Measurements from ENCODE around the gene STRADA. TPM values are rescaled to one million over a fixed set of nuclear protein-coding genes. Genes with fewer than 3 reads are reported as not detected.
A peak's percentile ranks its signal among the peaks of the same experiment; 100 is the strongest.

STRADA gene
- total and polyA plus RNA-seq, 3 experiments from 2014 or later: 22.8 to 57.2 (median 56.7) TPM

DNA sequence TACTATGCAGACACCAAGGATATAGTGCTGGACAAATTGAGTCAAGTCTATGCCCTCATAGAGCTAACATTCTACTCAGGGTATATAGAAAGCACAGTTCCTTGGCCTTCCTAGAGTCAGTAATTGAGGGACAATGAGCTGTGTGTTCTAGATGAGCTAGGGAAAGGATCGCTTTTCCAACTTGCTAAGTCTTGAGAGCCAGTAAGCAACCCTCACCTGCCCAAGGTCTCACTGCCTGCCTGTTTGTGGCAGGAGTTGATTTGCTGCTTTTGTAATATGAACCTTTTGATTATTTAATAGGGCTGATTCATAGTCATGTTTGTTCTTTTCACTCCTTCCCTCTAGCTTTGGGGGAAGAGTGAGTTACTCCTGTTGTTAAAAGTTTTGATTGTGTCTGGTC, 38.9 kb upstream of the STRADA start:
- Histone ChIP-seq H3K4me1 (ENCODE audit: insufficient read depth, low read length) (peaks cover 28% of the 10 kb centered on the region), H3K36me3 (ENCODE audit: insufficient read depth, low read length) (peaks cover 12% of the 10 kb centered on the region), H3K27me3 (ENCODE audit: insufficient read depth, low read length, poor library complexity, severe bottlenecking) (no peaks in the 10 kb centered on the region), H3K27ac (ENCODE audit: low read depth, low read length) (no peak overlapping the region), H3K9me3 (ENCODE audit: low read length) (no peaks in the 10 kb centered on the region), H3K4me3 (ENCODE audit: low read length) (no peak overlapping the region)
- H3K4me3 Mint-ChIP-seq: no peak overlapping the region
- peaks cover 0 to 59% (median 4%) of the 10 kb centered on the region in 3 donors for H3K36me3 Mint-ChIP-seq
- POLR2A ChIA-PET: interaction anchor here (0.6 kb wide), 1 partner anchor 86 kb away, joined by 9 read pairs; no protein-coding TSS in a partner anchor
- peaks cover 57 to 84% (median 70%) of the 10 kb centered on the region in 3 donors for H3K4me1 Mint-ChIP-seq
- H3K27ac Mint-ChIP-seq: peak overlapping the region in 4 of 8 donors; percentile 48 to 78 (median 64)
- H3K27me3 Mint-ChIP-seq: no peaks in the 10 kb centered on the region
- no peak for DNase-seq
- CTCF ChIA-PET: no interaction called here
- H3K9me3 Mint-ChIP-seq: no peaks in the 10 kb centered on the region

DNA sequence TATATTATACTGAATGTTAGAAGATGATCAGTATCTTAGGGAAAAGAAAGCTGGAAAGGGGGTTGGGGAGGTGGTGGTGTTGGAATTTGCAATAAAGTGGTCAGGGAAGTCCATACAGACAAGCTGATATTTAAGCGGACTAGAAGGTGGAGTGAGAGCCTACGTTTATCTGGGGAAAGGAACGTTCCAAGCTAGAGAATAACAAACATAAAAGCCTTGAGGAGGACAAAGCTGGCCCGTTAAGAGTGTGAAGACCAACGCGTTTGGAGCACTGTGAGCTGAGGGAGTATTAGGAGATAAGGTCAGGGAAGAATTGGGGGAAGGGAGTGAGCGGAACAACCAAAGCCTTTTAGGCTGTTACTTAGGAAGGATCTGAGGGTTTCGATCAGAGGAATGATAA, 33.8 kb upstream of the STRADA start:
- ChIA-PET POLR2A (interaction anchor here (2.4 to 4.5 kb wide), 4 partner anchors 34 to 79 kb away, joined by 16 to 95 read pairs (median 50); partner anchors contain the start of genes LIMD2 and STRADA), CTCF (no interaction called here)
- Histone ChIP-seq H3K27ac (ENCODE audit: low read depth, low read length) (peak overlapping the region; percentile 99), H3K27me3 (ENCODE audit: insufficient read depth, low read length, poor library complexity, severe bottlenecking) (no peaks in the 10 kb centered on the region), H3K4me1 (ENCODE audit: insufficient read depth, low read length) (peaks cover 48% of the 10 kb centered on the region), H3K4me3 (ENCODE audit: low read length) (peak overlapping the region; percentile 66), H3K36me3 (ENCODE audit: insufficient read depth, low read length) (peaks cover 6% of the 10 kb centered on the region), H3K9me3 (ENCODE audit: low read length) (no peaks in the 10 kb centered on the region)
- Mint-ChIP-seq H3K4me1 (peaks cover 54 to 89% (median 78%) of the 10 kb centered on the region in 3 donors), H3K27me3 (peaks cover 0 to 3% of the 10 kb centered on the region in 2 donors), H3K36me3 (peaks cover 0 to 60% (median 0%) of the 10 kb centered on the region in 3 donors), H3K9me3 (peaks cover 0 to 2% (median 0%) of the 10 kb centered on the region in 5 donors), H3K4me3 (peak overlapping the region; percentile 92 to 100 (median 96)), H3K27ac (peak overlapping the region; percentile 96 to 100 (median 99))
- DNase-seq: no peak

DNA sequence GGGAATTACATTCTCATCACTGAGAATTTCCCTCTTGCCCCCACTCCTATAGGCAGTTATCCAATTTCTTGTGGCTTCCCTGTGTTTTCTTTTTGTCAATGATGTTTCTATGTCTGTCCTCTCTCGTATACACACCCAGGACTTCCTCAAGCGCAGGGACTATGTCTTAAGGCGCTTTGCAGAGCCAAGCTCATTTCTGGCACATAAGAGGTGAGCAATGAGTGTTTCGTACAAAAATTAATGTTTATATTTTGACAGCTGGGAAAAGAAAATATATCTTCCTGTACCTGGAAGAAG, 33.3 kb upstream of the STRADA start:
- peaks cover 0 to 60% (median 0%) of the 10 kb centered on the region in 3 donors for H3K36me3 Mint-ChIP-seq
- H3K27ac Mint-ChIP-seq: peak overlapping the region; percentile 96 to 100 (median 99)
- Histone ChIP-seq H3K9me3 (ENCODE audit: low read length) (no peaks in the 10 kb centered on the region), H3K4me1 (ENCODE audit: insufficient read depth, low read length) (peaks cover 52% of the 10 kb centered on the region), H3K27me3 (ENCODE audit: insufficient read depth, low read length, poor library complexity, severe bottlenecking) (no peaks in the 10 kb centered on the region), H3K36me3 (ENCODE audit: insufficient read depth, low read length) (peaks cover 6% of the 10 kb centered on the region), H3K4me3 (ENCODE audit: low read length) (peak overlapping the region; percentile 66), H3K27ac (ENCODE audit: low read depth, low read length) (peak overlapping the region; percentile 99)
- peak overlapping the region; percentile 92 to 100 (median 96) for H3K4me3 Mint-ChIP-seq
- DNase-seq: peak in 1 of 5 donors; percentile 18
- POLR2A ChIA-PET: interaction anchor here (2.4 to 4.5 kb wide), 5 partner anchors 33 to 79 kb away, joined by 16 to 95 read pairs (median 45); partner anchors contain the start of genes FTSJ3, LIMD2, PSMC5 and STRADA
- peaks cover 0 to 3% of the 10 kb centered on the region in 2 donors for H3K27me3 Mint-ChIP-seq
- peaks cover 0 to 2% (median 0%) of the 10 kb centered on the region in 5 donors for H3K9me3 Mint-ChIP-seq
- CTCF ChIA-PET: interaction anchor here (2.3 to 3.8 kb wide), 2 partner anchors 73 to 77 kb away, joined by 16 to 18 read pairs; no protein-coding TSS in a partner anchor
- peaks cover 54 to 89% (median 78%) of the 10 kb centered on the region in 3 donors for H3K4me1 Mint-ChIP-seq

DNA sequence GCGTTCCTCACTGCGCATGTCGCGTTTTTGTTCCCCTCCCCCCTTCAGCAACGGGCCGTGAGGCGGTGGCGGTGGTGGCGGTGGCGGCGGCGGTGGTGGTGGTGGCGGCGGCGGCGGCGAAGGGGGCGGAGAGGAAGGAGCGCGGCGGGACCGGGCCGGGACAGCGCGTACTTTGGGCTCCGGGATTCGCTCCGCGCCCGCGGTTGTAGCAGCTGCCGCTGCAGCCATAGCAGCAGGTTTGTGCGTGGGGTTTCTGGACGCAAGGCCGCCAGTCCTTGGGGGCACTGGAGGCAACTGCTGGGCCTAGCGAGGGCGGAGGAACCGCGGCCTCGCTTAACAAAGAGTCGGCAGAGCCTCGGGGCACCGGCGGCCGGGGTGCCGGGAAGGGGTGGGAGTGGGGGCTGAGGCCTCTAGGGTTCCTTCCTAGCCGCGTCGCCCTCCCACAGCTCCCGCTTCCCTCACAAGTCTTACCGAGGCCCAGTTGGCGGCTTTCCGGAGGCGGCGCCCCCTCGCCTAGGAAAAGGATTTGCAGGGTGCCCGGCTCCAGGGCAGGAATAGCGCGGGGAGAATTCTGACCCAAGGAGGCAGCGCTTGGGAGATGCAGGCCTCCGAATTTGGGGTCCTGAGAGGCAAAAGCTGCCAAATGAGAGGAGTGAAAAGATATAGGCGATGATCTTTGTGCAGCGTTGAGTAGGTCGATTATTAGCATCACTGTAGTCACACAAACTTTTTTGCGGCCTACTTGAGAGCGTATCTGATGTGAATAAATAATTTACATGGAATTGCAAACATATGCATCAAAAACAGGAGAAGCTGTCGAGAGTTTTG, 32.8 kb upstream of the STRADA start, which contains the start of gene DDX42:
TSS of gene DDX42 (plus strand) at position 30 of the 828 bp plus-strand sequence. CDS start 12,880 bp downstream, outside the sequence.
- Histone ChIP-seq H3K27ac (ENCODE audit: low read depth, low read length) (peak within 1 kb of the TSS; percentile 99), H3K9me3 (ENCODE audit: low read length) (no peaks in the 10 kb centered on the region), H3K4me3 (ENCODE audit: low read length) (peak within 1 kb of the TSS; percentile 98), H3K36me3 (ENCODE audit: insufficient read depth, low read length) (peaks cover 6% of the 10 kb centered on the region), H3K4me1 (ENCODE audit: insufficient read depth, low read length) (peaks cover 52% of the 10 kb centered on the region), H3K27me3 (ENCODE audit: insufficient read depth, low read length, poor library complexity, severe bottlenecking) (no peaks in the 10 kb centered on the region)
- peak within 1 kb of the TSS; percentile 96 to 100 (median 99) for H3K27ac Mint-ChIP-seq
- peak within 1 kb of the TSS; percentile 92 to 100 (median 96) for H3K4me3 Mint-ChIP-seq
- DNase-seq: peak in 1 of 5 donors; percentile 83
- peaks cover 0 to 58% (median 0%) of the 10 kb centered on the region in 3 donors for H3K36me3 Mint-ChIP-seq
- peaks cover 51 to 88% (median 76%) of the 10 kb centered on the region in 3 donors for H3K4me1 Mint-ChIP-seq
- CTCF ChIA-PET: interaction anchor here (0.5 to 3.8 kb wide), 8 partner anchors 10 to 76 kb away, joined by 3 to 18 read pairs (median 6); partner anchors contain the start of gene STRADA
- H3K27me3 Mint-ChIP-seq: peaks cover 0 to 3% of the 10 kb centered on the region in 2 donors
- POLR2A ChIA-PET: interaction anchor here (0.5 to 4.5 kb wide), 17 partner anchors 9 to 732 kb away, joined by 3 to 95 read pairs (median 6); partner anchors contain the start of genes CEP95, DDX5, FTSJ3 and ICAM2
- peaks cover 0 to 2% (median 0%) of the 10 kb centered on the region in 5 donors for H3K9me3 Mint-ChIP-seq

DNA sequence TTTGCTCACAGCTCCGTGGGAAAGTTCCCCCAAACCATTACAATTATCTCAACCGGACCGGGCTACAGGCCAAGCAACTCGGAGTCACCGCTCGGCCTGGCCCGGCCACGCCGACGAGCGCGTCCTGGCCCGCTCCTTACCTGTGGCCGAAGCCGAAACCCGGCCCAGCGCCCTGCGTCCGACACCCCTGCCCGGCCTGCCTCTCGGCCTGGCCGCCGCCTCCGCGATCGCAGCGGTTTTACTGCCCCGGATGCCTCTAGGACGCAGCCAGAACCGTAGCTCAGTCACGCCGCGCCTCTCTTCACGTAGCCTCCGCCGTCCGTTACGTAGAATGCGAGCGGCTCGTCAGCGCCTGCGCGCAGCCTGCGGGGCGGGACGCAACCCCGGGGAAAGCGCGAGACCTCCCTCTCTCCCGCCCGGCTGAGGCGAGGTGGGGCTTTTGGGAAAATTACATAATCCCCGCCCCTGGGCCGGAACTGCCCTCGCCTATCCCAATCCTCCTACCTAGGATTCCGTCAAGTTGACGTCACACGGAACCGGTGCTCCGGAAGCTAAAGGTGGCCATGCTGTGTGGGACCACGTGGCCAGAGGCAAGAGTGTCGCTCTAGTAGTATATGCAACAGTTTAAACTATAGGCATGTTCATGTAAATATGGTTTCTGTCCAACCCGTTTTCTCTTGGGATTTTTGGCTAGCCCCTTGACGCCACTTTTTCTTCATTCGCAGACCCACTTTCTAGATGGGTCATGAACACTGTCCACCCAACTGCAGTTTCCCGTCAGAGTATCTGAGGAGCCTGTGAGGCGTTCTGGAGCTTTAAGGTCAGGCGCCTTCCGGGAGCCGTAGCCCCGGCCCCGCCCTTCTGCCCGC, 31.9 kb upstream of the STRADA start, which contains the start of gene CCDC47:
TSS of gene CCDC47 (minus strand) at position 326 of the 869 bp plus-strand sequence. CDS start 7,422 bp downstream, outside the sequence.
- ChIA-PET POLR2A (interaction anchor here (0.5 to 4.5 kb wide), 20 partner anchors 10 to 732 kb away, joined by 3 to 95 read pairs (median 6); partner anchors contain the start of genes CEP95, DDX5, FTSJ3 and ICAM2), CTCF (interaction anchor here (0.5 to 3.8 kb wide), 9 partner anchors 10 to 75 kb away, joined by 3 to 18 read pairs (median 5); partner anchors contain the start of gene STRADA)
- Mint-ChIP-seq H3K4me3 (peak within 1 kb of the TSS; percentile 92 to 100 (median 96)), H3K9me3 (peaks cover 0 to 2% (median 0%) of the 10 kb centered on the region in 5 donors), H3K27me3 (peaks cover 0 to 3% of the 10 kb centered on the region in 2 donors), H3K36me3 (peaks cover 0 to 56% (median 0%) of the 10 kb centered on the region in 3 donors), H3K4me1 (peaks cover 53 to 87% (median 70%) of the 10 kb centered on the region in 3 donors), H3K27ac (peak within 1 kb of the TSS; percentile 96 to 100 (median 99))
- Histone ChIP-seq H3K4me1 (ENCODE audit: insufficient read depth, low read length) (peaks cover 52% of the 10 kb centered on the region), H3K27ac (ENCODE audit: low read depth, low read length) (peak within 1 kb of the TSS; percentile 99), H3K27me3 (ENCODE audit: insufficient read depth, low read length, poor library complexity, severe bottlenecking) (no peaks in the 10 kb centered on the region), H3K9me3 (ENCODE audit: low read length) (no peaks in the 10 kb centered on the region), H3K4me3 (ENCODE audit: low read length) (peak within 1 kb of the TSS; percentile 98), H3K36me3 (ENCODE audit: insufficient read depth, low read length) (peaks cover 6% of the 10 kb centered on the region)
- peak; percentile 95 to 99 (median 99) for DNase-seq

DNA sequence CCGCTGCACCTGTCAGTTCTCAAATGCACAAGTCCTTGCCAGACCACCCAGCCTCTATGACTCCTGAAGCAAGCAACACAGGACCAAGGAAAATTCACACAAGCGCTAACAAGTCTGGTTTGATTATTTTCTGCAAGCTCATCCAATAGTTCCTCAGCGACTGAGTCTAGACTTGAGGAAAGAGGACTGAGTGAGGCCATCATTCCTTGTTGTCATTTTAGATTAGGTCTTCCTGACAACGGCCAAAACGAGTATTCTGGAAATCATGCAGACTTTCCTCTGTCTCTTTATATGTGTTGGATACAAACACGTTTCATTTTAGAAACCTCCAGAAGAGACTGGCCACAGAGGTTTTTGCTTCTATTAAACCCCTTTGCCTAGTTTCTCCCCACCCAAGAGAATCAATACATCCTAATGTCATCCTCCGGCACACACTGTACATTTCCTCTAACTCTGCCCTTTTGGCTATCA, 31.2 kb upstream of the STRADA start:
- POLR2A ChIA-PET: interaction anchor here (0.5 to 4.5 kb wide), 14 partner anchors 10 to 733 kb away, joined by 3 to 95 read pairs (median 9); partner anchors contain the start of genes CEP95, DDX5, FTSJ3 and LIMD2
- H3K4me1 ChIP-seq (ENCODE audit: insufficient read depth, low read length): peaks cover 52% of the 10 kb centered on the region
- peak overlapping the region; percentile 98 for H3K4me3 ChIP-seq (ENCODE audit: low read length)
- Mint-ChIP-seq H3K4me3 (peak overlapping the region; percentile 92 to 100 (median 96)), H3K9me3 (peaks cover 0 to 2% (median 0%) of the 10 kb centered on the region in 5 donors), H3K27me3 (peaks cover 0 to 3% of the 10 kb centered on the region in 2 donors), H3K27ac (peak overlapping the region; percentile 96 to 100 (median 99)), H3K4me1 (peaks cover 50 to 87% (median 66%) of the 10 kb centered on the region in 3 donors), H3K36me3 (peaks cover 0 to 54% (median under 1%) of the 10 kb centered on the region in 3 donors)
- DNase-seq: peak in 2 of 5 donors; percentile 6 to 20
- H3K36me3 ChIP-seq (ENCODE audit: insufficient read depth, low read length): peaks cover under 1% of the 10 kb centered on the region
- peak overlapping the region; percentile 99 for H3K27ac ChIP-seq (ENCODE audit: low read depth, low read length)
- no peaks in the 10 kb centered on the region for H3K27me3 ChIP-seq (ENCODE audit: insufficient read depth, low read length, poor library complexity, severe bottlenecking)
- no peaks in the 10 kb centered on the region for H3K9me3 ChIP-seq (ENCODE audit: low read length)
- CTCF ChIA-PET: interaction anchor here (0.7 to 3.8 kb wide), 7 partner anchors 11 to 76 kb away, joined by 3 to 18 read pairs (median 6); partner anchors contain the start of gene STRADA
